ENCODE data around the gene CBL. TPM values are rescaled to one million over a fixed set of nuclear protein-coding genes. Genes with fewer than 3 reads are reported as not detected.

Gene CBL
- total RNA-seq, 1 donor from 2014 or later, result 27.8 TPM

DNA sequence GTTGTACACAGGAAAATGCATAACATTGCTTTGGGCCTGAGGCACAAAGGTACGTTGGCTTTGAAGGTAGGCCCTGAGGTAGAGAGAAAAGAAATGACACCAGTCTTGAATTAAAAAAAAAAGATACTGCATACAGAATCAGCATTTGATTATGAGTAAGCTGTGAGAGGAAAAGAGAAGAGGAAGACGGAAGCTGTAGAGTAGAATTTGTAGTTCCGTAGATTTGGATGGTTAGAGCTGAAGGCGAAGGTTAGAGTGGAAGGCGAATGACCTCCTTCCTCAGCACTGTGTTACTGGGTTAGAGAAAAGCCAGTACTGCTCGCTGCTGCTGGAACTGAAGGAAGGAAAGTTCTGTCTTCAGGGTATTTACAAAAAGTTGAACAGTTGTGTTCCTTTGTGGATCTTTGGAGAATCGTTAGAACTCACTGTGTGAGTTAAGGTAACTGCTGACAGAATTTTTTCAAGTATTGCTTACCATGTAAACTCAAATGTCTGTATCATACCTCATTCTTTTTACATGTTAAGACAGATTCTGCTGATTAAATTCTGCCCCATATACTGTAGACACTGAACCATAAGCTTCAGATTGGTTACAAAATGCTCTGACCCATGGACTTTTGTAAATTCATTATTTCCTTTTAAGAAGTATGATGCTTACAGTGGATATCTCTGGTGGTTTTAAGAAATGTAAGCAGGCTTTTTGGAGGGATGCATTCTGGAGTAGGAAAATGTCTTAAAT, 60.5 kb downstream of the CBL start:
- ATAC-seq (ENCODE audit: low read depth), result no peak
- TF ChIP-seq, protein P1, sequence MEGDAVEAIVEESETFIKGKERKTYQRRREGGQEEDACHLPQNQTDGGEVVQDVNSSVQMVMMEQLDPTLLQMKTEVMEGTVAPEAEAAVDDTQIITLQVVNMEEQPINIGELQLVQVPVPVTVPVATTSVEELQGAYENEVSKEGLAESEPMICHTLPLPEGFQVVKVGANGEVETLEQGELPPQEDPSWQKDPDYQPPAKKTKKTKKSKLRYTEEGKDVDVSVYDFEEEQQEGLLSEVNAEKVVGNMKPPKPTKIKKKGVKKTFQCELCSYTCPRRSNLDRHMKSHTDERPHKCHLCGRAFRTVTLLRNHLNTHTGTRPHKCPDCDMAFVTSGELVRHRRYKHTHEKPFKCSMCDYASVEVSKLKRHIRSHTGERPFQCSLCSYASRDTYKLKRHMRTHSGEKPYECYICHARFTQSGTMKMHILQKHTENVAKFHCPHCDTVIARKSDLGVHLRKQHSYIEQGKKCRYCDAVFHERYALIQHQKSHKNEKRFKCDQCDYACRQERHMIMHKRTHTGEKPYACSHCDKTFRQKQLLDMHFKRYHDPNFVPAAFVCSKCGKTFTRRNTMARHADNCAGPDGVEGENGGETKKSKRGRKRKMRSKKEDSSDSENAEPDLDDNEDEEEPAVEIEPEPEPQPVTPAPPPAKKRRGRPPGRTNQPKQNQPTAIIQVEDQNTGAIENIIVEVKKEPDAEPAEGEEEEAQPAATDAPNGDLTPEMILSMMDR (IDR thresholded peaks at IDR 0.05), result no peak
- POLR2A ChIA-PET, result no interaction called here
- Mint-ChIP-seq H3K4me3 (no peak overlapping the region), H3K9me3 (no peaks in the 10 kb centered on the region), H3K36me3 (ENCODE audit: low read depth) (peaks cover 4% of the 10 kb centered on the region), H3K27ac (peak overlapping the region; percentile 47), H3K4me1 (peaks cover 18% of the 10 kb centered on the region), H3K27me3 (no peaks in the 10 kb centered on the region)
- intact Hi-C loops (cut with micrococcal nuclease), result no loop called here
- CTCF ChIA-PET, result interaction anchor here (0.7 kb wide), 1 partner anchor 17 kb away, joined by 3 read pairs; no protein-coding TSS in a partner anchor
- no peak for DNase-seq

DNA sequence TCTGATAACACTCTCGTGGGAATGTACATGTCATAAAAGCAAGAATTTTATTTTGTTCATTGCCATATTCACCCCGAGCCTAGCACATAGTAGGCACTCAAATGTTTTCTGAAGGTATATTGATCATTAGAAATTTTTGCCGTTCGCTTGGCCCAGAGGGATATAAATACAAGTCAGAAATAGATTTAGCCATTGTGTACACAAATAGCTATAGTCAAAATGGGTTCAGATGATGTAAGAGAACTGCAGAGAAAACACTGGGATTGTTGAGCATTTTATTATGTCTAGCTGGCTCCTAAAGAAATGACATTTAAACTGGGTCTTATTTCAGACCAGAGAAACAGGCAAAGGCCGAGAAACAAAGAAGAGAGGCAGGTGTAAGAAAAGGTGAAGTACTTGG, 61.5 kb downstream of the CBL start:
- Mint-ChIP-seq H3K9me3 (no peaks in the 10 kb centered on the region), H3K36me3 (ENCODE audit: low read depth) (peaks cover 12% of the 10 kb centered on the region), H3K4me3 (no peak overlapping the region), H3K27me3 (no peaks in the 10 kb centered on the region), H3K4me1 (peaks cover 18% of the 10 kb centered on the region), H3K27ac (peak overlapping the region; percentile 19)
- intact Hi-C loops (cut with micrococcal nuclease), result no loop called here
- DNase-seq (no peak), ATAC-seq (ENCODE audit: low read depth) (no peak)
- TF ChIP-seq, protein P1 (IDR thresholded peaks at IDR 0.05), result no peak
- ChIA-PET CTCF (no interaction called here), POLR2A (no interaction called here)

DNA sequence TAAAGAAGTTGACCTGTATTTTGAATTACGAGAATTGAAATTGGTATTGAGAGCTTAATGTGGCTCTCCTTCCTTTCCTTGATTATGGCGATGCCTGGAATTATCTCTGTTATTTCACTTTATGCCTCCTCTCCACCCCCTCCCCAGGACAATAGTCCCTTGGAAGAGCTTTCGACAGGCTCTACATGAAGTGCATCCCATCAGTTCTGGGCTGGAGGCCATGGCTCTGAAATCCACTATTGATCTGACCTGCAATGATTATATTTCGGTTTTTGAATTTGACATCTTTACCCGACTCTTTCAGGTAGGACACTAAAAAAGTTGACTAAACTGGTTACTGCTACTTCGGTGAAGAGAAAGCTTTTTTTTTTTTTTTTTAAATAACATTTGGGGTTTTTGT, 67.6 kb downstream of the CBL start:
- intact Hi-C loops (cut with micrococcal nuclease), result no loop called here
- peaks cover 55% of the 10 kb centered on the region for H3K36me3 Mint-ChIP-seq (ENCODE audit: low read depth)
- no peak overlapping the region for H3K27ac Mint-ChIP-seq
- H3K27me3 Mint-ChIP-seq, result no peaks in the 10 kb centered on the region
- ChIA-PET CTCF (interaction anchor here (0.8 to 1.3 kb wide), 2 partner anchors 10 to 68 kb away, joined by 3 to 5 read pairs; partner anchors contain the start of gene CBL), POLR2A (interaction anchor here (0.6 to 0.7 kb wide), 2 partner anchors 11 to 671 kb away, joined by 3 to 4 read pairs; no protein-coding TSS in a partner anchor)
- no peak for ATAC-seq (ENCODE audit: low read depth)
- DNase-seq, result no peak
- no peaks in the 10 kb centered on the region for H3K4me1 Mint-ChIP-seq
- H3K4me3 Mint-ChIP-seq, result no peak overlapping the region
- no peaks in the 10 kb centered on the region for H3K9me3 Mint-ChIP-seq
- TF ChIP-seq, protein P1 (IDR thresholded peaks at IDR 0.05), result no peak

DNA sequence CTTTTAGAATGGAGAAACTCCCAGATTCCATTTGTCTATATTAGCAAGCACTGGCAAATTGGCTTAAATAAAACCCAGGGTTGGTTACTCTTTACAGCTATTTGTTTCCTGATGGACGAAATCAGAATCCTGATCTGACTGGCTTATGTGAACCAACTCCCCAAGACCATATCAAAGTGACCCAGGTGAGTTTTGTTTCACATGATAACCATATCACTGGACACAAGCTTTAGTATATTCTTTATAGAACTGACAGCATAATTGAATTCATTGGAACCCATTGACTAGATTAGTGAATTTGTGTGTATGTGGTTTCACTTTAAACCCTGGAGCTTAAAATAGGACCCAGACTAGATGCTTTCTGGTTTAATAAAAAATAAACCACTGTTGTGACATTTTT, 71.5 kb downstream of the CBL start:
- TF ChIP-seq, protein P1 (IDR thresholded peaks at IDR 0.05), result no peak
- ATAC-seq (ENCODE audit: low read depth) (no peak), DNase-seq (no peak)
- no peaks in the 10 kb centered on the region for H3K27me3 Mint-ChIP-seq
- intact Hi-C loops (cut with micrococcal nuclease), result no loop called here
- no peaks in the 10 kb centered on the region for H3K9me3 Mint-ChIP-seq
- ChIA-PET CTCF (no interaction called here), POLR2A (no interaction called here)
- no peaks in the 10 kb centered on the region for H3K4me1 Mint-ChIP-seq
- peaks cover 76% of the 10 kb centered on the region for H3K36me3 Mint-ChIP-seq (ENCODE audit: low read depth)
- H3K4me3 Mint-ChIP-seq, result no peak overlapping the region
- no peak overlapping the region for H3K27ac Mint-ChIP-seq

DNA sequence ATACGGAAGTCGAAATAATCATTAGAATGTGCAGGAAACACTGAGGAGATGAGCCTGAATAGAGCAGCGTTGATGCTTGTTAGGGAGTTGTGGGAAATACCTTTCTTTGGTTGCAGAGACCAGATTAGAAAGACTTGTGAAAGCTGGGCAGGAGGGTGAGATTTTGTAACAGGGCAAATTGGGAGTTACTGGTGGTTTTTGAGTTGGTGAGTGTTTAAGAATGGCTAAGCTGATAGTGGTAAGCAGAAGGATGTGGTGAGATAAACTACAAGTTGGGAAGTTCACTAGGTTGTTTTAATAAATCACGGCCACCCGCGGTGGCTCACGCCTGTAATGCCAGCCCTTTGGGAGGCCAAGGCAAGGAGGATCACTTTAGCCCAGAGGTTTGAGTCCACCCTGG, 76.4 kb downstream of the CBL start:
- Mint-ChIP-seq H3K36me3 (ENCODE audit: low read depth) (peaks cover 64% of the 10 kb centered on the region), H3K27me3 (no peaks in the 10 kb centered on the region), H3K4me3 (no peak overlapping the region), H3K9me3 (no peaks in the 10 kb centered on the region), H3K4me1 (peaks cover 6% of the 10 kb centered on the region), H3K27ac (no peak overlapping the region)
- DNase-seq, result no peak
- intact Hi-C loops (cut with micrococcal nuclease), result loop anchor here (5.0 kb wide), 2 partner anchors 45 to 135 kb away; partner anchors contain the start of gene ABCG4
- ChIA-PET POLR2A (interaction anchor here (1.0 kb wide), 1 partner anchor 75 kb away, joined by 3 read pairs; no protein-coding TSS in a partner anchor), CTCF (interaction anchor here (1.0 to 1.7 kb wide), 5 partner anchors 11 to 113 kb away, joined by 3 to 7 read pairs (median 4); partner anchors contain the start of gene CBL)
- TF ChIP-seq, protein P1 (IDR thresholded peaks at IDR 0.05), result no peak
- ATAC-seq (ENCODE audit: low read depth), result no peak
